Upper lobe of left lung (tissue), 6 donors: ENCODE results near the gene PLCG2. TPM values are rescaled to one million over a fixed set of nuclear protein-coding genes. Genes with fewer than 3 reads are reported as not detected.
"Not testable (repeated sequence)": the region's sequence is repeated elsewhere in the genome, so short reads cannot be mapped to it uniquely, and the experiment has no call there.

Experiments
- ATAC-seq, 2 donors: fragments of 200-7000 bp; cut with Tn5 transposase; one replicate each; pipeline ENCODE4 v1.9.1; 2022; ENCODE audit warnings: mild to moderate bottlenecking in 2 of 2, moderate library complexity in 2 of 2; ENCODE audit not compliant: low FRiP score in 2 of 2
- DNase-seq, 2 donors: peaks; one replicate each; pipeline ENCODE4 v3.0.0-alpha.2; 2019 to 2020
- H3K27ac ChIP-seq, 4 donors: fragments of 200-600 bp; sonication (generic); one replicate each; pipeline ENCODE4 v1.5.1; 2016 to 2019
- H3K27me3 ChIP-seq, 4 donors: fragments of 200-600 bp; sonication (generic); one replicate each; pipeline ENCODE4 v1.5.1; 2017 to 2019
- H3K36me3 ChIP-seq, 4 donors: fragments of 200-600 bp; sonication (generic); one replicate each; pipeline ENCODE4 v1.5.1; 2016 to 2019
- H3K4me1 ChIP-seq, 4 donors: fragments of 200-600 bp; sonication (generic); one replicate each; pipeline ENCODE4 v1.5.1; 2018 to 2019
- H3K4me3 ChIP-seq, 4 donors: fragments of 200-600 bp; sonication (generic); one replicate each; pipeline ENCODE4 v1.5.1; 2017 to 2019; ENCODE audit warnings: mild to moderate bottlenecking in 2 of 4, moderate library complexity in 1 of 4
- H3K9me3 ChIP-seq, 4 donors: fragments of 200-600 bp; sonication (generic); one replicate each; pipeline ENCODE4 v1.5.1; 2018 to 2019
- EP300 ChIP-seq, 4 donors: sonication (generic); formaldehyde crosslinking; IDR thresholded peaks; one replicate each; pipeline ENCODE4 v1.5.1; 2017; ENCODE audit warnings: antibody characterized with exemption in 4 of 4, control low read depth in 2 of 4
- POLR2A ChIP-seq, 4 donors: fragments of 450-650 bp; IDR thresholded peaks; one replicate each; pipeline ENCODE4 v1.5.1; 2016 to 2017; ENCODE audit warnings: antibody characterized with exemption in 4 of 4, mild to moderate bottlenecking in 2 of 4
- POLR2AphosphoS5 ChIP-seq, 2 donors: sonication (generic); formaldehyde crosslinking; IDR thresholded peaks; one replicate each; pipeline ENCODE4 v1.5.1; 2017; ENCODE audit warnings: antibody characterized with exemption in 2 of 2
- WGBS, 2 donors: methylation state at CpG; one replicate each; pipeline ENCODE4 v1.1.5; 2017 to 2018; 5-methylcytosine and 5-hydroxymethylcytosine counted together
- total RNA-seq, 6 donors: library from RNA; depleted of rRNA in 4 of 6; stranded (reverse); fragments of >200 nt in 4 of 6; gene quantifications; one replicate each; pipeline versions ENCODE4 v1.1.0 to v1.2.1, GENCODE V29; 2016 to 2021
- TF ChIP-seq, protein P1 (sequence below), 6 experiments: fragments of 450-650 bp in 4 of 6; fragments of 200-600 bp in 2 of 6; sonication (generic) in 2 of 6; IDR thresholded peaks; one replicate each; pipeline ENCODE4 v1.5.1; 2016 to 2019; ENCODE audit warnings: antibody characterized with exemption in 6 of 6
- donor health status: DM: no; HTN: no; CAD: no; lungs with moderate emphysema.
- donor health status: DM: no; HTN: yes; CAD: no; lungs with severe emphysema.

PLCG2 gene
- total RNA-seq, 6 donors from 2014 or later, result 13.8 to 85.9 (median 35.1) TPM

DNA sequence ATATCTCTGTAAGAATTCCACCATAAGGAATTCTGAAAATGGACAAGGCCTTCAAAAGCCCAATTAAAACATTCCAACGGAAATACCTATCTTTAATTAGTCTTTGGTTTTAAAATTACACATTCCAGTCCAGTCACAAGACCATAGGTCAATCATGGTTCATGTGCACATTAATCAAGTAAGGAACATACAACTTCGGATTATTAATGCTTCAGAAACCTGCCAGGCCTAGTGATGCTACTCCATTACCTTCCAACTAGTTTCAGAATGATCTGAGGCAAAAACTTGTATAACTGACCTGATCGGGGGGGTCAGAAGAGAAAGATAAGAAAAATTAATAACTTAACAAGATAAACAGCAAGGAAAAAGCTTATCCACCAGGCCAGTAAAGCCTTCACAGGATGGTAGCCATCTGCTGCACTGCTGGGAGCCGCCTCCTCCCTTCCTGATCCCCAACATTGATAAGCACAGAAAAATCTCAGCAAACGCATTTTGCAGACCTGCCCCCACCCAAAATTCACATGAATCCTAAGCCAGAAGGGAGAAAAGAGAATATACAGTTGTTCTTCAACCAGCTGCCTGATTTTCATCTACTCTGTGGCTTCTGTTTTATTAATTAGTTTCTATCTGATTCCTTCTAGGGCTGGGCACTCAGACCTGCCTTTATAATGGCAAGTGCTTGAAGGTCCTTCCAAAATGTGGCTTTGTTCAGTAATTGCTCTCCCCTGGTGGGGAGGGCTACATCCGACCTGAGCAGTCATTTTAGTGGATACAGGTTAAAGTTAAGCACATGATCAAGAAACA is 226.1 kb downstream of the PLCG2 start:
- no peak for DNase-seq
- Histone ChIP-seq H3K4me1 (no peaks in the 10 kb centered on the region), H3K27ac (no peak overlapping the region), H3K27me3 (no peaks in the 10 kb centered on the region), H3K36me3 (peaks cover 0 to 2% (median 0%) of the 10 kb centered on the region in 4 donors), H3K4me3 (no peak overlapping the region), H3K9me3 (peaks cover 0 to 8% (median 7%) of the 10 kb centered on the region in 4 donors)
- no peak for TF ChIP-seq POLR2A (IDR thresholded peaks at IDR 0.05)
- no peak for TF ChIP-seq POLR2AphosphoS5 (IDR thresholded peaks at IDR 0.05)
- TF ChIP-seq, protein P1, sequence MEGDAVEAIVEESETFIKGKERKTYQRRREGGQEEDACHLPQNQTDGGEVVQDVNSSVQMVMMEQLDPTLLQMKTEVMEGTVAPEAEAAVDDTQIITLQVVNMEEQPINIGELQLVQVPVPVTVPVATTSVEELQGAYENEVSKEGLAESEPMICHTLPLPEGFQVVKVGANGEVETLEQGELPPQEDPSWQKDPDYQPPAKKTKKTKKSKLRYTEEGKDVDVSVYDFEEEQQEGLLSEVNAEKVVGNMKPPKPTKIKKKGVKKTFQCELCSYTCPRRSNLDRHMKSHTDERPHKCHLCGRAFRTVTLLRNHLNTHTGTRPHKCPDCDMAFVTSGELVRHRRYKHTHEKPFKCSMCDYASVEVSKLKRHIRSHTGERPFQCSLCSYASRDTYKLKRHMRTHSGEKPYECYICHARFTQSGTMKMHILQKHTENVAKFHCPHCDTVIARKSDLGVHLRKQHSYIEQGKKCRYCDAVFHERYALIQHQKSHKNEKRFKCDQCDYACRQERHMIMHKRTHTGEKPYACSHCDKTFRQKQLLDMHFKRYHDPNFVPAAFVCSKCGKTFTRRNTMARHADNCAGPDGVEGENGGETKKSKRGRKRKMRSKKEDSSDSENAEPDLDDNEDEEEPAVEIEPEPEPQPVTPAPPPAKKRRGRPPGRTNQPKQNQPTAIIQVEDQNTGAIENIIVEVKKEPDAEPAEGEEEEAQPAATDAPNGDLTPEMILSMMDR (IDR thresholded peaks at IDR 0.05), result no peak
- no peak for TF ChIP-seq EP300 (IDR thresholded peaks at IDR 0.05)
- 53 to 68% methylated on average over 6 of the region's 6 CpGs for WGBS, 2 donors
- ATAC-seq, result no peak

DNA sequence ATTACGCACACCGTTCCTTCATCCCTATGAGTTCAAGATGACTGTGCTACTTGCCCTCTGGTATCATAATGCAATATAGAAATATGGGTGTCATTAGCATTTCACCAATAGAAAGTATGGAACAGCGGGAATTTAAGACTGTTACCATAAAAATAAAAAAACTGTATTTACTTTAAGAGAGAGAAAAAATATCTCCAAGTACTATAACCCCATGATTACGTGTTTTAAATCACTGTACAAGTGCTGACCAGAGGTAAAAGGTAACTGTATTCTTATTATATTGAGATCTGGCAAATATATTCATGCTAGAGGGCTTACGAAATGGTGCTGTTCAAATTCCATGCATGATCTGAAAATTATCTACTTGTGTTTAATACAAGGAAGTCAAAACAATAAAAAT is 226.9 kb downstream of the PLCG2 start:
- H3K4me1 ChIP-seq, result peaks cover 0 to under 1% (median 0%) of the 10 kb centered on the region in 4 donors
- no peak for TF ChIP-seq POLR2A (IDR thresholded peaks at IDR 0.05)
- TF ChIP-seq, protein P1 (IDR thresholded peaks at IDR 0.05), result no peak
- no peak for TF ChIP-seq EP300 (IDR thresholded peaks at IDR 0.05)
- TF ChIP-seq POLR2AphosphoS5 (IDR thresholded peaks at IDR 0.05), result no peak
- no peak overlapping the region for H3K4me3 ChIP-seq
- no peaks in the 10 kb centered on the region for H3K36me3 ChIP-seq
- 89% methylated on average over 5 of the region's 5 CpGs for WGBS, 2 donors
- ATAC-seq, result no peak
- no peak for DNase-seq
- no peak overlapping the region for H3K27ac ChIP-seq
- H3K9me3 ChIP-seq, result peaks cover 0 to 8% (median 7%) of the 10 kb centered on the region in 4 donors
- no peaks in the 10 kb centered on the region for H3K27me3 ChIP-seq

- Histone ChIP-seq H3K9me3 (peaks cover 0 to 8% (median 7%) of the 10 kb centered on the region in 4 donors), H3K27ac (no peak overlapping the region), H3K27me3 (no peaks in the 10 kb centered on the region), H3K4me3 (no peak overlapping the region), H3K36me3 (no peaks in the 10 kb centered on the region), H3K4me1 (peaks cover 0 to 5% (median 0%) of the 10 kb centered on the region in 4 donors)
- WGBS, 2 donors, result 68 to 74% methylated on average over 2 of the region's 2 CpGs
- TF ChIP-seq, protein P1 (IDR thresholded peaks at IDR 0.05), result no peak
- TF ChIP-seq POLR2A (IDR thresholded peaks at IDR 0.05) (no peak), POLR2AphosphoS5 (IDR thresholded peaks at IDR 0.05) (no peak), EP300 (IDR thresholded peaks at IDR 0.05) (no peak)
- no peak for DNase-seq
- no peak for ATAC-seq
Observed at GRCh38 chr16:82007189-82007588, 228.1 kb downstream of the PLCG2 start.

DNA sequence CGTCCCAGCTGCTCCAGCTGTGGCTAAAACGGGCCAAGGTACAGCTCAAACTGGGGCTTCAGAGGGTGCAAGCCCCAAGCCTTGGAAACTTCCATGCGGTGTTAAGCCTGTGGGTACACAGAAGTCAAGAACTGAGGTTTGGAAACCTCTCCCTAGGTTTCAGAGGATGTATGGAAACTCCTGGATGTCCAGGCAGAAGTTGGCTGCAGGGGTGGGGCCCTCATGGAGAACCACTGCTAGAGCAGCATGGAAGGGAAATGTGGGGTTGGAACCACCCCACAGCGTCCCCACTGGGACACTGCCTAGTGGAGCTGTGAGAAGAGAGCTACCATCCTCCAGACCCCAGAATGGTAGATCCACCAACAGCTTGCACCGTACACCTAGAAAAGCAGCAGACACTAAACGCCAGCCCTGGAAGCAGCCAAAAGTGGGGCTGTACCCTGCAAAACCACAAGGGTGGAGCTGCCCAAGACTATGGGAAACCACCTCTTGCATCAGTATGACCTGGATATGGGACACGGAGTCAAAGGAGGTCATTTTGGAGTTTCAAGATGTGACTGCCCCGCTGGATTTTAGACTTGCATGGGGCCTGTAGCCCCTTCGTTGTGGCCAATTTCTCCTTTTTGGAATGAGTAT is 230.0 kb downstream of the PLCG2 start:
- H3K27me3 ChIP-seq, result no peaks in the 10 kb centered on the region
- no peak overlapping the region for H3K4me3 ChIP-seq
- peaks cover 0 to 5% (median 0%) of the 10 kb centered on the region in 4 donors for H3K4me1 ChIP-seq
- H3K36me3 ChIP-seq, result no peaks in the 10 kb centered on the region
- TF ChIP-seq, protein P1 (IDR thresholded peaks at IDR 0.05), result no peak
- TF ChIP-seq POLR2A (IDR thresholded peaks at IDR 0.05) (no peak), POLR2AphosphoS5 (IDR thresholded peaks at IDR 0.05) (no peak)
- no peak for DNase-seq
- peaks cover 0 to 8% (median 7%) of the 10 kb centered on the region in 4 donors for H3K9me3 ChIP-seq
- 94 to 97% methylated on average over 9 of the region's 9 CpGs for WGBS, 2 donors
- no peak overlapping the region for H3K27ac ChIP-seq
- ATAC-seq, result no peak

- H3K4me1 ChIP-seq, H3K36me3 ChIP-seq, H3K9me3 ChIP-seq, H3K27me3 ChIP-seq, ATAC-seq, DNase-seq, H3K4me3 ChIP-seq, H3K27ac ChIP-seq: not testable (repeated sequence)
- 86 to 90% methylated on average over 4 of the region's 4 CpGs for WGBS, 2 donors
Observed at GRCh38 chr16:82009789-82010188, 230.7 kb downstream of the PLCG2 start.
